Activated naive CD8-positive, alpha-beta T cell (primary cell): ENCODE results near the gene CDKN3.
"Not testable (repeated sequence)": the region's sequence is repeated elsewhere in the genome, so short reads cannot be mapped to it uniquely, and the experiment has no call there.

Experiments used
- H3K27ac Mint-ChIP-seq: one replicate; pipeline ENCODE4 v1.8.0; 2021; ENCODE audit warnings: mixed read lengths
- H3K27me3 Mint-ChIP-seq: one replicate; pipeline ENCODE4 v1.8.0; 2021; ENCODE audit warnings: mixed read lengths
- H3K36me3 Mint-ChIP-seq: one replicate; pipeline ENCODE4 v1.8.0; 2021; ENCODE audit warnings: mixed read lengths
- H3K4me1 Mint-ChIP-seq: one replicate; pipeline ENCODE4 v1.8.0; 2021; ENCODE audit warnings: low read depth, mixed read lengths
- H3K4me3 Mint-ChIP-seq: one replicate; pipeline ENCODE4 v1.8.0; 2021; ENCODE audit warnings: mild to moderate bottlenecking, mixed read lengths
- H3K9me3 Mint-ChIP-seq: one replicate; pipeline ENCODE4 v1.8.0; 2021; ENCODE audit warnings: low read depth, mixed read lengths

CDKN3 gene

DNA sequence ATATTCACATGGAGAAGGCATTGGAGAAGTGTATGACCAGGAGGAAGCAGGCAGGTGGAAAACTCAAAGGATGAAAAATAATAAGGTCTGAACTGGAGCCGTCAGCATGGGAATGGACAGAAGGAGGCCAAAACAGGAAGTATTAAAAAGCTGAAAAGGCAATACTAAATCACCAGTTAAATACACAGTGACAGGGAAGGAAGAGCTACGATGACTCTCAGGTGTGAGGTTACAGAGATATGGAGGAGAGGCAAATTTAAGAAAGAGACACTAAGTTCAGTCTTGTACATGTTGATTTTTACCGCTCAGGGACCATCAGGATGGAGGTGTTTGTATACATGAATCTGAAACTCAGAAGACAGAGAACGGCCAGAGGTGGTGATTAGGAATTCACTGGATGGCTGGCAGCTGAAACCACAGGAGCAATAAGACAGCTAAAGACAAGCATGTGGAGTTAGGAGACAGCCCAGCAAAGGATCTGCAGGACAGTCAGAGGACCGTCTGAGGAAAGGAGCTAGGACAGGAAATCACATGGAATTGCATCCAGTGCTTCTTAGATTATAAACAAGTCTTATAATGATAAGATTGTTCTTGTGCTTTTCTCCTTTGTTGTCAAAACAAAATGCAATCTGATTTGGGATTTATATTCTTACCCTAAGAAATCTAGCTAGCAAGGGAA is 33.9 kb upstream of the CDKN3 start:
- no peaks in the 10 kb centered on the region for H3K4me1 Mint-ChIP-seq
- H3K36me3 Mint-ChIP-seq = no peaks in the 10 kb centered on the region
- H3K27me3 Mint-ChIP-seq = peaks cover 16% of the 10 kb centered on the region
- no peaks in the 10 kb centered on the region for H3K9me3 Mint-ChIP-seq
- H3K4me3 Mint-ChIP-seq = no peak overlapping the region
- H3K27ac Mint-ChIP-seq = no peak overlapping the region

DNA sequence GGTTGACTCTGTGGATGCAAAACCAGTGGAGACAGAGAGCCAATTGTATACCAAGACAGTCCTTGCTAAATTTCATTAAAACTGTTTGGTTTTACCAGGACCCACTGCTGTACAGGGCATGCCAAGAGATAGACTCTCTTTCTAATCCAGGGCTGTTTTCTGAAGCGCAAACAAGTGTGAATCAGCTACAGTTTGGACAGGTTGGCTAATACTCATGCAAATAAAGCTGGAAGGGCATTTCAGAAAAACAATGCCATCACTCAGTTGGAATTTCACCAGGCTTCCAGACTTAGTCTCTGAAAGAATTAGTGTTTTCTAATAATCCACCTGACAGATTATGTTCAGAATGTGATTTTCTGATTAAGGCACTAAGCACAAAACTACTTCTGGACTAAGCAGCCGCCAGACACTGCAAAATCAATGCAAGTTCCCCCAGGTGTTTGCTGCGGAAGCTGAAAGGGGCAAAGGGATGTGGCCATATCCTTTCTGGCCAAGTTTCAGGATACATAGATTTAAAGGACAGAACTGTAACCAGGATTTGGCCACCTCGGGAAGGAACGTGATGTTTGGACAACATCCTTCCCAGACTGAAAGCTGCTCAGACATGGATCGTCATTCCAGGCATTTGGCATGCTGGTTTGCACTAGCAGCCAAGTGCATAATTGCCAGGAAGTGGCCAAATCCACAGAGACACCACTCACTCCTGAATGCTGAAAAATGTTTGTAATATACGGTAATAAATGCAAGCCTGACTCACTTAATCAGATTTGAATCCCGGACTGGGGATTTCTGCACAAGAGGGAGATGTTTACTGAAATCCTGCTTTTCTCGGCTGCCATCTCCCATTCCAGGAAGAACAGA is 32.0 kb upstream of the CDKN3 start:
- H3K27me3 Mint-ChIP-seq = peaks cover 10% of the 10 kb centered on the region
- H3K27ac Mint-ChIP-seq = no peak overlapping the region
- no peak overlapping the region for H3K4me3 Mint-ChIP-seq
- no peaks in the 10 kb centered on the region for H3K9me3 Mint-ChIP-seq
- H3K36me3 Mint-ChIP-seq = no peaks in the 10 kb centered on the region
- H3K4me1 Mint-ChIP-seq = no peaks in the 10 kb centered on the region

DNA sequence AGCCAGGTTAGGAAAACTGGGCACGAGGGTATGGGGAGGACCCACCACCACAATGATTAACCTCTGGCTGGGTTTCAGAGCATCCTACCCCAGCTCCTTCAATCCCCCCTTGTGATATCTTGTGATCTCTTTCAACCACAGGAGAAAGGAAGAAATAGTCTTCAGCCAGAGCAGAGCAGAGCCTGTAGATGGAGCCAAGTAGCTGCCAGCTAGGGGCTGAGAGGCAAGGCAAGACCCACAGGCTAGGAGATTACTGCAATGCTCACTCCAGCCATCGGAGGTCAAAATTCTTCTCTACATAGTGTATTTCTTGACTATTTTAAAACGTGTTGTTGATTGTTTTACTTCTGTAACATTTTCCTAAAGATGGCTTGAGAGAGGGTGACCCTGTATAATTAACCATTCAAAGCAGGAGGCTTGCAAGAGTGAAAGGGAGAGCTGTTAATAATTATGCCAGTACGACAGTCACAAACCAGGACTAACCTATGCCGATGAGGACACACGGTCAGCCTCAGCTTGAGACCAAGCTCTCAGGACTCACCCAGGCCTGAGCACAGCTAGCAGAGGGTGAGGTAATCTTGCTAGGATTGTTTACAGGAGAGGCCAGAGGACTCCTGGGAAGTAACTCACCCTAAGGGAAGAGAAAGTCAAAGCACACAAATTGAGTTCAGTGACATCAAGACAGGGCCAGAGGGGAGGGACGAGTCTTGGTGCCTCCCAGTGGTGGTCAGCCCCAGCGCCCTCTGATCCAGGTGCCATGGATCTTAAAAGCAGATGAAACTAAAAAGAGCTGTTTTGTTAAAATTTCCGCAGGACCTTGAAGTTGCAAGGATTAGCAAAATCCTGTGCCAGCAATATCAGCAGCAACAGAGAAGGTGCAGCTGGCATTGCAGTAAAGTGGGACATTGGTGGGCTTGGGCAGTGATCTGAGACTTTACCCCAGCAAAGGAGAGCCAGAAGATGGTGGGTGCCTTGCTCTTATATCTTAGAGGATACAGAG is 29.8 kb upstream of the CDKN3 start:
- H3K36me3 Mint-ChIP-seq = no peaks in the 10 kb centered on the region
- H3K4me1 Mint-ChIP-seq = no peaks in the 10 kb centered on the region
- H3K4me3 Mint-ChIP-seq = no peak overlapping the region
- H3K27me3 Mint-ChIP-seq = peaks cover 7% of the 10 kb centered on the region
- no peak overlapping the region for H3K27ac Mint-ChIP-seq
- H3K9me3 Mint-ChIP-seq = no peaks in the 10 kb centered on the region

DNA sequence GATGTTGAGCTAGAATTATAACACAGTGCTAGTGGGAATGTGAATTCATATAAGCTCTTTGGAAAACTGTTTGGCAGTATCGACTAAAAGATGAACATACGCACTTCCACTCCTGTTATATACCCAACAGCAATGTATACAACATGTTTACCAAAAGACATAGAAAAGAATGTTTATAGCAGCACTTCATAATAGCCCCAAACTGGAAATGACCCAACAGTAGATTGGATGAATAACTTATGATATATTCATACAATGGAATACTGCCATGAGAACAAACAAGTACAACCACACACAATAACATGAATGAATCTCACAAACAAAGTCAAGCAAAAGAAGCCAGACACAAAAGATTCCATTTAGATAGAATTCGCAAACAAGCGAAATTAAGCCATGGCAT is 28.5 kb upstream of the CDKN3 start:
- Mint-ChIP-seq H3K27me3 (no peaks in the 10 kb centered on the region), H3K4me1 (no peaks in the 10 kb centered on the region), H3K9me3 (no peaks in the 10 kb centered on the region), H3K27ac (no peak overlapping the region), H3K4me3 (no peak overlapping the region), H3K36me3 (no peaks in the 10 kb centered on the region)

DNA sequence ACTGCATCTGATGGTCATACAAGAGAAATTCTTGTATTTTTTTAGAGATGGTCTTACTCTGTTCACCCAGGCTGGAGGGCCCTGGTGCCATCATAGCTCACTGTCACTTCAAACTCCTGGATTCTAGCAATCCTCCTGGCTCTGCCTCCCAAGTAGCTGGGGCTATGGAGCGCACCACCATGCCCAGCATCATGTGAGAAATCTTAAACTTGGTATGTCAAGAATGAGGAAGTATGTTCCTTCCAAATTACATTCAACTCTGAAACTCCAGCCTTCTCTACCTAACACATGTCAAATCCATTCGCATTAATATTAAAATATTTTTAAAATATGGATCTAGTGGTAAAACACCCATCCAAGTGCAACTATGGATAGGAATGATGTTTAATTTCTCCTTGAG is 27.5 kb upstream of the CDKN3 start:
- no peak overlapping the region for H3K4me3 Mint-ChIP-seq
- H3K4me1 Mint-ChIP-seq = no peaks in the 10 kb centered on the region
- H3K27ac Mint-ChIP-seq = no peak overlapping the region
- H3K27me3 Mint-ChIP-seq = no peaks in the 10 kb centered on the region
- H3K36me3 Mint-ChIP-seq = no peaks in the 10 kb centered on the region
- no peaks in the 10 kb centered on the region for H3K9me3 Mint-ChIP-seq

DNA sequence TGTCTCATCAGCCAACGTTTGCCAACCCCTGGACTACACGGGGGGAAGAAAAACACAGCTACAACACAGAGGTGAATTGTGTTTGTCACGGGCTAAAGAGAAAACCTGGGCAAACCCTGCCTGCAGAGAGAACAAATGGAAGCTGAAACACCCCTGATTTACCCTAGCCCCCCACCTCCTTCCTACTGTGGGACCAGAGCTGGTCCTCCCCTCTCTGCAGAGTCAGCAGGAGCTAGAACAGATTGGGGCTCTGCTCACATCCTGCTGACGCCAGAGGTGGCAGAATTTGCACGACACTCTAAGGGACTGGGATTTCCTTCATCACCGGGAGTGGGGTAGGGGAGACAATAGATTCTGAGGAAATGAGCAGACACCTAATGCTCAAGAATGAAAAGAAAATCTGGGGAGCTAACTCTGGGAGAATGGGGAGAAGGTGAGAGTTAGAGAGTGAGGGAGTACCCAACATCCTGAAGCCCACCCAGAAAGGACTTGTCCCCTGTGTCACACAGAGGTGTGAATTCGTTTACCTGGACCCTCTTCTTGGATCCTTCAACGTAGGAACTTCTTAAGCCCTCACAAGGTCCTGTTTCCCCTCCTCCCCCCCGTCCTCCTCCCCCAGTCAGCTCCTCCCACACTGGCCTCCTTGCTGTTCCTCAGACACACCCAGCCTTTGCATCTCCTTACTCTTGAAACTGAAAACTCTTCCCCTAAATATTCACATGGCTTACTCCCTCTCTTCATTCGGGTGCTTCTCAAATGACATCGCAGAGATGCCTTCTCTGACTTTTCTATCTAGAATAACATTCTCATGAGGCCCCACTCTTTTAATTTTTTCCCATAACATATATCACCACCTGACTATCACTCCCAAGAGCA is 26.2 kb upstream of the CDKN3 start:
- H3K4me3 Mint-ChIP-seq = no peak overlapping the region
- H3K27ac Mint-ChIP-seq = no peak overlapping the region
- no peaks in the 10 kb centered on the region for H3K4me1 Mint-ChIP-seq
- no peaks in the 10 kb centered on the region for H3K36me3 Mint-ChIP-seq
- H3K27me3 Mint-ChIP-seq = no peaks in the 10 kb centered on the region
- H3K9me3 Mint-ChIP-seq = no peaks in the 10 kb centered on the region

DNA sequence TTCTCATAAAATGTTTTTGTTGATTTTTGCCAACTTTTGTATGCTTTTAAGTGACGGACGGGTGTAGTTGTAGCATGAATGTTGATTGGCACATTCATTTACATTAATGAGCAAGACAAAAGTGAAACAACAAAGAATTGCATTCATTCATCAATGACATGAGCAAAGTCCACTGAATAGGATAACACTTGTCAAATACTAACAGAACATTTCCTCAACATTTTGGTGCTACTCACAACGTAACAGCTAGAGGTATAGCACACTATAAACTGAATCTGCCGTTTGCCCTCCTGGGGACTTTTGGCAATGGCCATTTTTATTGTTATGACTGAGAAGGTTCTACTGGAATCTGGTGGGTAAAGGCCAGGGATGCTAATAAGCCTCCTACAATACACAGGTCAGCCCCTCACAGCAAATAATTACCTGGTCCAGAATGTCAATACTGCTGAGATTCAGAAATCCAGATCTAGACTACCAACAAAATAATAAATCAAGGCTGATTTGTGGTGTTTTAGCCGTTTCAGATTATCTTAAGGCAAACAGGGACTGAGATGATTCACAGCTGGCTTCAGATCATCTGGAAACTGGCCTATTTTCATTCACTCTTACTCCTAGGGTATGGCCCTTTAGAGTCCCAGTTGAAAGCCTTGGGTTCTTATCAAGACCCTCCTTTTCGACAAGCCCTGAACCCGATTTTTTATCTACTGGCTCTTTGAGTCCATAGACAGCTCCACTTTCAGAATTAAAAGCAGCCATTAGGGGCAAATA is 22.5 kb upstream of the CDKN3 start:
- H3K27me3 Mint-ChIP-seq = peaks cover 3% of the 10 kb centered on the region
- no peak overlapping the region for H3K4me3 Mint-ChIP-seq
- no peak overlapping the region for H3K27ac Mint-ChIP-seq
- no peaks in the 10 kb centered on the region for H3K36me3 Mint-ChIP-seq
- no peaks in the 10 kb centered on the region for H3K4me1 Mint-ChIP-seq
- H3K9me3 Mint-ChIP-seq = no peaks in the 10 kb centered on the region

DNA sequence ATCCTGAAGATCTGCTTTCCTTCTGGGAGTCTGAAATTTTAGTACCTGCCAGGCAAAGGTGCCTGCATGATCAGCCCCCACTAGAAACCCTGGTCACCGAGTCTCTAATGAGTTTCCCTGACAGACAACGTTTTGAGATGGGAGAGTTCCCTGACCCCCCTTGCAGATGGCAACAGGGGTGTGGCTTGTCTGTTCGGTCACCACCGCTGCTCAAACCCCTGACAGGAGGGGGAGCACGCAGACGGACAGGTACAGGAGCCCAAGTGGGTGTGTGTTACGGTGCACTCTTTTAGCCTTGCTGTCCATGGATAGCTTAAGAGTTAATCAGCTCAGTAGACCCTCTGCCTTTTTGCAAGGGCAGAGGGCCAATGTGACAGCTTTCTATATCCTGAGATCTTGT is 19.3 kb upstream of the CDKN3 start:
- H3K36me3 Mint-ChIP-seq = no peaks in the 10 kb centered on the region
- no peak overlapping the region for H3K27ac Mint-ChIP-seq
- H3K4me3 Mint-ChIP-seq = no peak overlapping the region
- H3K9me3 Mint-ChIP-seq = no peaks in the 10 kb centered on the region
- peaks cover 3% of the 10 kb centered on the region for H3K27me3 Mint-ChIP-seq
- H3K4me1 Mint-ChIP-seq = no peaks in the 10 kb centered on the region

DNA sequence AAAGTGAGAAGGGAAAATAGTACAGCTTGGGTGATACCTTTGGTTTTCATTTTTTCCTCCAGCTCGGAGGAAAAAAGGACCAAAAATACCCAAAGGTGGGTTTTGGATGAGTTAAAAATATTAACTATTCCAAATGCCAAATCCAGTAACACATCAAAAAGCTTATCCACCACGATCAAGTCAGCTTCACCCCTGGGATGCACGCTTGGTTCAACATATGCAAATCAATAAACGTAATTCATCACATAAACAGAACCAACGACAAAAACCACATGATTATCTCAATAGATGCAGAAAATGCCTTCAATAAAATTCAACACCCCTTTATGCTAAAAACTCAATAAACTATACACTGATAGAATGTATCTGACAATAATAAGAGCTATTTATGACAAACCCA is 17.9 kb upstream of the CDKN3 start:
- not testable (repeated sequence) for H3K4me3 Mint-ChIP-seq, H3K4me1 Mint-ChIP-seq, H3K27me3 Mint-ChIP-seq, H3K9me3 Mint-ChIP-seq, H3K36me3 Mint-ChIP-seq, H3K27ac Mint-ChIP-seq

DNA sequence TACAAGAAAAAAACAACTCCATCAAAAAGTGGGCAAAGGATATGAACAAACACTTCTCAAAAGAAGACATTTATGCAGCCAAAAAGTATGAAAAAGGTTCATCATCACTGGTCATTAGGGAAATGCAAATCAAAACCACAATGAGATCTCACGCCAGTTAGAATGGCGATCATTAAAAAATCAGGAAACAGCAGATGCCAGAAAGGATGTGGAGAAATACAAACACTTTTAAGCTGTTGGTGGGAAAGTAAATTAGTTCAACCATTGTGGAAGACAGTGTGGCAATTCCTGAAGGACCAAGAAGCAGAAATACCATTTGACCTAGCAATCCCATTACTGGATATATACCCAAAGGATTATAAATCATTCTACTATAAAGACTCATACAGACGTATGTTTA is 16.2 kb upstream of the CDKN3 start:
- H3K4me1 Mint-ChIP-seq, H3K4me3 Mint-ChIP-seq, H3K9me3 Mint-ChIP-seq, H3K27ac Mint-ChIP-seq, H3K27me3 Mint-ChIP-seq, H3K36me3 Mint-ChIP-seq: not testable (repeated sequence)

DNA sequence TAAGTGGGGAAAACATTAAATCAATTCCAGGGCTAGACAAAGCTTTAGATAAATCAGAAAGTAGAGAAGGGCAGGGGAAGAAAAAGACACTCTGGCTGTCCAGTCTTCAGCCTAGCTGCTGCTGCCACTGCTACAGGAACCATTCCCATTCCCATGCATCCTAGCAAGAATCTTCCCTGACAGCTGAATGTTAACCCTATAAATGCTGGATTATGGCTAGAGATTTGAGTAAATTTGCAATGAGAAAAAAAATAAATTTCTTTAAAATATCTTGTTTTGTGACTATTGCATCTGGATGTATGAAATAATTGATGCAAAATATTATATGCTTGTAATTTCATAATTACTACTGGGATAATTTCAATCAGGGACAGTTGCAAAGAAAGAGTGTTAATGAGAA is 15.0 kb upstream of the CDKN3 start:
- H3K36me3 Mint-ChIP-seq = no peaks in the 10 kb centered on the region
- peaks cover 3% of the 10 kb centered on the region for H3K27me3 Mint-ChIP-seq
- no peak overlapping the region for H3K27ac Mint-ChIP-seq
- no peak overlapping the region for H3K4me3 Mint-ChIP-seq
- H3K4me1 Mint-ChIP-seq = no peaks in the 10 kb centered on the region
- no peaks in the 10 kb centered on the region for H3K9me3 Mint-ChIP-seq

DNA sequence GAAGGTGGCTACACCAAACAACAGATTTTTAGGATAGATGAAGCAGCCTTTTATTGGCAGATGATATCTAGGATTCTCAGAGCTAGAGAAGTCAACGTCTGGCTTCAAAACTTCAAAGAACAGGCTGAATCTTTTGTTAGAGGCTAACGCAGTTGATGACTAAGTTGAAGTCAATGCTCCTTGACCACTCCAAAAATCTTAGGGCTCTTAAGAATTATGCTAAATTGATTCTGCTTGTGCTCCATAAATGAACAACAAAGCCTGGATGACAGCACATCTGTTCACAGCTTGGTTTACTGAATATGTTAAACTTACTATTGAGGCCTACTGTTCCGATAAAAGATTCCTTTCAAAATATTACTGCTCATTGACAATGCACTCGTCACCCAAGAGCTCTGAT is 13.0 kb upstream of the CDKN3 start:
- Mint-ChIP-seq H3K9me3 (no peaks in the 10 kb centered on the region), H3K4me1 (no peaks in the 10 kb centered on the region), H3K27ac (no peak overlapping the region), H3K4me3 (no peak overlapping the region), H3K27me3 (peaks cover 7% of the 10 kb centered on the region), H3K36me3 (no peaks in the 10 kb centered on the region)

DNA sequence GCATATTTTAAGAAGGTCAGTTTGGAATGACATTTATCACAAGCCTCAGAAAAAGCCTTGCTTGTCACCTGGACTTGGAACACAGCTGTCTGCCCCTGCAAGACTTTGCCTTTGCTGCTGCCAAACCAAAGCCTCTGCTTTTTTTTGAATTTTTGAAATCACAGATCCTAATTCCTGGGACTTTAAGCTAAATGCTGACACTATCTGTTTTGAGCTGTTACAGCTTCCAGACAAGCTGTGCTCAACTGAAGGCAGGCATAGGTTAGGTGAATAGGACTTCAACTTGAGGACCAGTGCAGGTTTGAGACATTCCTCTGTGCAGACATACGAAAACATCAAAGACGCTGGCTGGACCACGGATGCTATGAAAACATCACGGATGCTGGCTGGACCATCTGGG is 11.3 kb upstream of the CDKN3 start:
- no peak overlapping the region for H3K27ac Mint-ChIP-seq
- no peaks in the 10 kb centered on the region for H3K36me3 Mint-ChIP-seq
- H3K9me3 Mint-ChIP-seq = no peaks in the 10 kb centered on the region
- H3K27me3 Mint-ChIP-seq = peaks cover 4% of the 10 kb centered on the region
- H3K4me1 Mint-ChIP-seq = no peaks in the 10 kb centered on the region
- no peak overlapping the region for H3K4me3 Mint-ChIP-seq

DNA sequence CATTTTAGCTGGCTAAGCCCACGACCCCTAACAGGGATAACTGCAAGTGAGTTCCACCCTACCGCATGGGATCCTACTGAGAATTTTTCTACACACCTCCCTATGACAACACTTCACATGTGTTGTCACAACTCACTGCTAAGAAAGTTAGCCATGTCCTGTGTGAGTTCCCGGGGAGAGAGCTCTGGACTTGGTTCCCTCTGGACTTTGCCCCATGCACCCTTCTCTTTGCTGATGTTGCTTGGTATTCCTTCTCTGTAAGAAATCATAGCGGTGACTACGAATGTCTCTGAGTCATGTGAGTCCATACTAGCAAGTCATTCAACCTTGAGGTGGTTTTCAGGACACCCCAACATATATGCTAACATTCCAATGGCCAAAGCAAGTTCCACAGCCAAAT is 9.5 kb upstream of the CDKN3 start:
- Mint-ChIP-seq H3K27ac (no peak overlapping the region), H3K9me3 (no peaks in the 10 kb centered on the region), H3K27me3 (peaks cover 4% of the 10 kb centered on the region), H3K4me1 (no peaks in the 10 kb centered on the region), H3K36me3 (no peaks in the 10 kb centered on the region), H3K4me3 (no peak overlapping the region)
